Renal pelvis (tissue), 4 donors: ENCODE data around the gene CDC42SE1. TPM values are rescaled to one million over a fixed set of nuclear protein-coding genes. Genes with fewer than 3 reads are reported as not detected.

Source experiments
- DNase-seq: peaks from one replicate; pipeline ENCODE4 v3.0.0-alpha.2; 2013
- polyA plus RNA-seq, 3 donors: library from polyadenylated mRNA; unstranded; fragments of 120-200 nt; gene quantifications; one replicate each; pipeline ENCODE4 v1.2.1, GENCODE V29; 2013; ENCODE audit not compliant: insufficient read length in 3 of 3

CDC42SE1 gene
- polyA plus RNA-seq, 3 donors = 68.5 to 89.0 (median 80.4) TPM

- DNase-seq = peak; percentile 90
These were observed 710 bp upstream of the CDC42SE1 start, which contains the start of gene MLLT11 for GRCh38 chr1:151060007-151060656. Gene MLLT11 (plus strand): TSS chr1:151060397. CDS start chr1:151067225, 6,828 bp downstream.

- peak; percentile 66 for DNase-seq
These were observed 730 bp downstream of the CDC42SE1 start for GRCh38 chr1:151058692-151059091.

- DNase-seq = no peak
These were observed 3.3 kb downstream of the CDC42SE1 start for GRCh38 chr1:151056149-151056548.

- no peak for DNase-seq
These were observed 3.8 kb downstream of the CDC42SE1 start for GRCh38 chr1:151055581-151055980.

GRCh38 chr1:151054971-151055547 lies 4.4 kb downstream of the CDC42SE1 start:
- no peak for DNase-seq

- DNase-seq = no peak
These were observed 7.9 kb downstream of the CDC42SE1 start for GRCh38 chr1:151051356-151052009.

GRCh38 chr1:151050051-151050688 lies 9.3 kb downstream of the CDC42SE1 start:
- DNase-seq = no peak

GRCh38 chr1:151049458-151049857 lies 10.0 kb downstream of the CDC42SE1 start:
- no peak for DNase-seq

- DNase-seq = no peak
These were observed 10.8 kb downstream of the CDC42SE1 start for GRCh38 chr1:151048645-151049032.

- DNase-seq = peak; percentile 69
These were observed 11.3 kb downstream of the CDC42SE1 start for GRCh38 chr1:151047925-151048644.

- peak; percentile 86 for DNase-seq
These were observed 11.9 kb downstream of the CDC42SE1 start, which contains the start of gene C1orf56 for GRCh38 chr1:151047591-151047924. Gene C1orf56 (plus strand): TSS chr1:151047751. CDS start chr1:151047848, 97 bp downstream.

- DNase-seq = no peak
These were observed 16.3 kb downstream of the CDC42SE1 start for GRCh38 chr1:151043163-151043562.

- DNase-seq = no peak
These were observed 19.9 kb downstream of the CDC42SE1 start for GRCh38 chr1:151039521-151039920.

GRCh38 chr1:151037032-151037431 lies 22.4 kb downstream of the CDC42SE1 start:
- no peak for DNase-seq

- no peak for DNase-seq
These were observed 23.1 kb downstream of the CDC42SE1 start, which contains the start of gene BNIPL for GRCh38 chr1:151036356-151036755. Gene BNIPL (plus strand): TSS chr1:151036586. CDS start chr1:151036726, 140 bp downstream.

GRCh38 chr1:151035167-151035566 lies 24.3 kb downstream of the CDC42SE1 start:
- DNase-seq = no peak

- no peak for DNase-seq
These were observed 27.3 kb downstream of the CDC42SE1 start for GRCh38 chr1:151032164-151032563.

- DNase-seq = no peak
These were observed 33.0 kb downstream of the CDC42SE1 start for GRCh38 chr1:151026460-151026859.

- DNase-seq = peak; percentile 62
These were observed 34.8 kb downstream of the CDC42SE1 start for GRCh38 chr1:151024540-151025146.

GRCh38 chr1:151013518-151013917 lies 45.9 kb downstream of the CDC42SE1 start:
- peak; percentile 81 for DNase-seq
